ENCODE data around the gene HTRA1.

Gene HTRA1

DNA sequence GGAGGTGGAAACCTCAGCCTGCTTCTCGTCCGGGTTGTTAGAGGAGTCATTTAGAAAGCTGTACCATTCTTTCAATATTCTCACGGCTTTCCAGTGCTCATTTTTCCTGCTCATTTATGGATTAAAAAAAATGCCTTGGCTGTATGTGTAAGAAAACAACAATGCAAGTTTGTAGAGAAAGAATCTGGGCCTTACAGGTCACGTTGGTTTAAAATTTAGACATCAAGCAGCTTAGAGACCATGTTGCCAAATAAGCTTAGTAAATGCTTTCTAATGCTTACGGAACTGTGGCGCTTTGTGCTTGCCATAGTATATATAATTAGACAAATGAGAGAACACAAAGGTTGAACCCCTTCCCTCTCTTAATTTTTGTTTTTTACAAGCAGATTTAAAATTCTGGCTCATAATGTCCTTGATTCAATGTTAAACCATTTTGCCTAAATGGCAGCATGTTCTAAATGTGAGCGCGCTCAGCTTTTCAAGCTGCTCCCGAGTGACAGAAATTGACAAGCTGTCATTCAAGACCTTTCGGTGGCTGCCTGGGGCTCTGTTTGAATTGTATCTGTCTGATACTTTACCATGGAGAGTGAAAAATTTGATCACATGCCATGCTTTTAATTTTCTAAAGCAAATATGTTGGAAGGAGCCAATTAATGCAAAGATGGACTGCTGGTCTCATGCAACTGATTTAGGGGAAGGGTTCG is 5.8 kb upstream of the HTRA1 start:
- Histone ChIP-seq H3K4me2 (ENCODE audit: low read length) (no peak overlapping the region), H3K36me3 (ENCODE audit: insufficient read depth, low read length) (no peaks in the 10 kb centered on the region), H3K4me1 (ENCODE audit: control insufficient read depth, insufficient read depth, low read length) (peaks cover 19% of the 10 kb centered on the region), H3K27me3 (ENCODE audit: control insufficient read depth, insufficient read depth, low read length) (no peaks in the 10 kb centered on the region), H3K9me3 (replicated peaks; ENCODE audit: low read length) (no peaks in the 10 kb centered on the region), H3K9ac (ENCODE audit: low read depth, low read length) (no peak overlapping the region), H3K4me3 (ENCODE audit: low read length) (no peak overlapping the region)

DNA sequence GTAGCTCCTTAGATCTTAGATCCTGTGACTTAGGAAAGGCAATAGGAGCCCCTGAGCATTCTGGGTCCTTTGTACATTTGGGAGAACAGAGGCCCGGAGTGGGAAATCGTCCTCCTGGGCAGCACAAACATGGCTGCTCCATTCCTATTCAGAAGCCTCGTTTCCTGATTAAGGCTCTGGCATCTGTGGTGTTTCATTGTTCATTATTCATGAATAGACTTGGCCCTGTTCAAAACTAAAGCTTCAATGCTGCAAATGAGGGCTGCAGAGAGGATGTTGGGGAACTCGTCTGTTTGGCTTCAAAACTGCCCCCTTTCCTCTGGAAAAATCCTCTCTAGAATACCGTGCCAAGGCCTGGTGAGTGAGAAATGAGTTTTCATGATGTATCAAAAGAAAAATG is 3.4 kb upstream of the HTRA1 start:
- H3K4me2 ChIP-seq (ENCODE audit: low read length) = no peak overlapping the region
- no peaks in the 10 kb centered on the region for H3K27me3 ChIP-seq (ENCODE audit: control insufficient read depth, insufficient read depth, low read length)
- H3K4me1 ChIP-seq (ENCODE audit: control insufficient read depth, insufficient read depth, low read length) = peaks cover 16% of the 10 kb centered on the region
- H3K9ac ChIP-seq (ENCODE audit: low read depth, low read length) = no peak overlapping the region
- no peaks in the 10 kb centered on the region for H3K9me3 ChIP-seq (replicated peaks; ENCODE audit: low read length)
- no peaks in the 10 kb centered on the region for H3K36me3 ChIP-seq (ENCODE audit: insufficient read depth, low read length)
- no peak overlapping the region for H3K4me3 ChIP-seq (ENCODE audit: low read length)

DNA sequence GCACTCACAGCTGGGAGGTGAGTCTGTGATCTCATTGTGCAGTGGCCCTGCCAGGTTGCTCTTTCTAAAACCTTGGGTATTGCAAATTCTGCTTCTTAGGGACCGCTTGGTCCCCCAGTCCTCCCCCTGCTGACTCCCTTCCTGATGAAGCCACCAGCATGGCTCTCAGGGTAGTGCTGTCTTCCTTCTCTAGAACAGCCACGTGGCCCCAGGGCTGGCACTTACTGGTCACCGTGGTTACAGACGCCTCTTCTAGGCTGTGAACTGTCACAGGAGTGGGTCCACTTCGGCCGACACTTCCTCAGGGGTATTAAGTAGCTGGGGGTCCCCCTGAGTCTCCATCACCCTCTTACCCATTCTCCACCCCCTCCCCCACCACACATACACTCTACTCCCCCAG is 2.7 kb upstream of the HTRA1 start:
- no peak overlapping the region for H3K4me3 ChIP-seq (ENCODE audit: low read length)
- no peaks in the 10 kb centered on the region for H3K27me3 ChIP-seq (ENCODE audit: control insufficient read depth, insufficient read depth, low read length)
- no peak overlapping the region for H3K9ac ChIP-seq (ENCODE audit: low read depth, low read length)
- H3K4me1 ChIP-seq (ENCODE audit: control insufficient read depth, insufficient read depth, low read length) = peaks cover 21% of the 10 kb centered on the region
- H3K36me3 ChIP-seq (ENCODE audit: insufficient read depth, low read length) = peaks cover 8% of the 10 kb centered on the region
- H3K4me2 ChIP-seq (ENCODE audit: low read length) = no peak overlapping the region
- H3K9me3 ChIP-seq (replicated peaks; ENCODE audit: low read length) = no peaks in the 10 kb centered on the region

DNA sequence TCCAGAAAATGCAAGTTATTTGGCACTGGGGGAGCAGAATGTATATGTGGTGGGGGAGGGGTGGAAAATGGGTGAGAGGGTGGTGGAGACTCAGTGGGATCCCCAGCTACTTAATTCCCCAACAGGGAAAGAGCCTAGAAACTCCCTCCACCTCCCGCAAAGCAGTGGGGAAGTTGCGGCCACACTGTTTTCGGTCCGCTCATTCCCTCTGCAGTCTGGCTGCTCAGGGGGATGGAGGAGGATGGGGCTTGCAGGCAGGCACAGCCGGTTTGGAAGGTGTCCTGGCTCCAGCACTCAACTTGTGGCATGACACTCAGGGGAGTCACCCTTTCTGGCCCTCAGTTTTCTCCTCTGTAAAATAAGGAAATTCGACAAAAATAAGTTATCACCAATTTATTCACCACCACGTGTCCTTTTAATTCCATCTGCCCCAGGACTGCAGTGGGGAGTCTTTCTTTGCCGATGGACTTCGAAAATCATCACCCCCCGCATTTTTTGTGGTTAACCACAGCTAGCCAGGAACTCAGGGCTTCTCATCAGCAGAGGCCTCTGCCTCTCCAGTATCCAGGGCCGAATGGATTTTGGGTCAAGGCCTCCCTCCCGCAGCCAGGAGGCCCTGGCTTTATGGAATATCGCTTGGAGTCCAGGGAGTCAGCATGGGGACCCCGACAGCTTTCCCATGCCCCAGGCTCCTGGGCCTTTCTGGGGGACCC is 1.6 kb upstream of the HTRA1 start:
- Histone ChIP-seq H3K9me3 (replicated peaks; ENCODE audit: low read length) (no peaks in the 10 kb centered on the region), H3K4me2 (ENCODE audit: low read length) (peak overlapping the region; percentile 97), H3K4me1 (ENCODE audit: control insufficient read depth, insufficient read depth, low read length) (peaks cover 32% of the 10 kb centered on the region), H3K4me3 (ENCODE audit: low read length) (no peak overlapping the region), H3K9ac (ENCODE audit: low read depth, low read length) (no peak overlapping the region), H3K36me3 (ENCODE audit: insufficient read depth, low read length) (peaks cover 16% of the 10 kb centered on the region), H3K27me3 (ENCODE audit: control insufficient read depth, insufficient read depth, low read length) (no peaks in the 10 kb centered on the region)

DNA sequence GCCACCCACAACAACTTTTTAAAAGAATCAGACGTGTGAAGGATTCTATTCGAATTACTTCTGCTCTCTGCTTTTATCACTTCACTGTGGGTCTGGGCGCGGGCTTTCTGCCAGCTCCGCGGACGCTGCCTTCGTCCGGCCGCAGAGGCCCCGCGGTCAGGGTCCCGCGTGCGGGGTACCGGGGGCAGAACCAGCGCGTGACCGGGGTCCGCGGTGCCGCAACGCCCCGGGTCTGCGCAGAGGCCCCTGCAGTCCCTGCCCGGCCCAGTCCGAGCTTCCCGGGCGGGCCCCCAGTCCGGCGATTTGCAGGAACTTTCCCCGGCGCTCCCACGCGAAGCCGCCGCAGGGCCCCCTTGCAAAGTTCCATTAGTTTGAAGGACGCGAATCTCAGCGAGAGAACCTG is 461 bp upstream of the HTRA1 start:
- peak overlapping the region; percentile 85 for H3K9ac ChIP-seq (ENCODE audit: low read depth, low read length)
- H3K9me3 ChIP-seq (replicated peaks; ENCODE audit: low read length) = no peaks in the 10 kb centered on the region
- peak overlapping the region; percentile 80 for H3K4me3 ChIP-seq (ENCODE audit: low read length)
- no peaks in the 10 kb centered on the region for H3K27me3 ChIP-seq (ENCODE audit: control insufficient read depth, insufficient read depth, low read length)
- H3K4me2 ChIP-seq (ENCODE audit: low read length) = peak overlapping the region; percentile 97
- peaks cover 27% of the 10 kb centered on the region for H3K36me3 ChIP-seq (ENCODE audit: insufficient read depth, low read length)
- H3K4me1 ChIP-seq (ENCODE audit: control insufficient read depth, insufficient read depth, low read length) = peaks cover 36% of the 10 kb centered on the region

DNA sequence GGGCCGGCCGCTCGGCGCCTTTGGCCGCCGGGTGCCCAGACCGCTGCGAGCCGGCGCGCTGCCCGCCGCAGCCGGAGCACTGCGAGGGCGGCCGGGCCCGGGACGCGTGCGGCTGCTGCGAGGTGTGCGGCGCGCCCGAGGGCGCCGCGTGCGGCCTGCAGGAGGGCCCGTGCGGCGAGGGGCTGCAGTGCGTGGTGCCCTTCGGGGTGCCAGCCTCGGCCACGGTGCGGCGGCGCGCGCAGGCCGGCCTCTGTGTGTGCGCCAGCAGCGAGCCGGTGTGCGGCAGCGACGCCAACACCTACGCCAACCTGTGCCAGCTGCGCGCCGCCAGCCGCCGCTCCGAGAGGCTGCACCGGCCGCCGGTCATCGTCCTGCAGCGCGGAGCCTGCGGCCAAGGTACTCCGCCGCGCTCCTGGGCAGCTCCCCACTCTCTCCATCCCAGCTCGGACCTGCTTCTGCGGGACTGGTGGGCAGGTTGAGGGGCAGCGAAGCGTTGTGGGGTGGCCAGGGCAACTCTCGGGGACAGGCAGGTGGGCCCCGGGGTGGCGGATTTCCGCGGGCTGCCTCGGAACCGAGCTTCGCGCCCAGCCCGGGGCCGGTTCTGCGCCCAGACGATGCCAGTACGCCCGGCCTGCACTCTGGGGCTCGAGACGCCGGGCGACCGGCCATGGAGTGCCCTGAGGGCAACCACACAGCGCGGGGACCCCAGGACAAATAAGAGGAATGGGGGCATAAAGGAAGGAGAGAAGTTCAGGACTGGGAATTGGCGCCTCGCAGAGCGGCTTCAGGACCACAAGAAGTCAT is 578 bp downstream of the HTRA1 start:
- Histone ChIP-seq H3K4me2 (ENCODE audit: low read length) (peak overlapping the region; percentile 97), H3K9me3 (replicated peaks; ENCODE audit: low read length) (no peaks in the 10 kb centered on the region), H3K4me1 (ENCODE audit: control insufficient read depth, insufficient read depth, low read length) (peaks cover 36% of the 10 kb centered on the region), H3K9ac (ENCODE audit: low read depth, low read length) (peak overlapping the region; percentile 85), H3K27me3 (ENCODE audit: control insufficient read depth, insufficient read depth, low read length) (no peaks in the 10 kb centered on the region), H3K36me3 (ENCODE audit: insufficient read depth, low read length) (peaks cover 30% of the 10 kb centered on the region), H3K4me3 (ENCODE audit: low read length) (peak overlapping the region; percentile 80)

DNA sequence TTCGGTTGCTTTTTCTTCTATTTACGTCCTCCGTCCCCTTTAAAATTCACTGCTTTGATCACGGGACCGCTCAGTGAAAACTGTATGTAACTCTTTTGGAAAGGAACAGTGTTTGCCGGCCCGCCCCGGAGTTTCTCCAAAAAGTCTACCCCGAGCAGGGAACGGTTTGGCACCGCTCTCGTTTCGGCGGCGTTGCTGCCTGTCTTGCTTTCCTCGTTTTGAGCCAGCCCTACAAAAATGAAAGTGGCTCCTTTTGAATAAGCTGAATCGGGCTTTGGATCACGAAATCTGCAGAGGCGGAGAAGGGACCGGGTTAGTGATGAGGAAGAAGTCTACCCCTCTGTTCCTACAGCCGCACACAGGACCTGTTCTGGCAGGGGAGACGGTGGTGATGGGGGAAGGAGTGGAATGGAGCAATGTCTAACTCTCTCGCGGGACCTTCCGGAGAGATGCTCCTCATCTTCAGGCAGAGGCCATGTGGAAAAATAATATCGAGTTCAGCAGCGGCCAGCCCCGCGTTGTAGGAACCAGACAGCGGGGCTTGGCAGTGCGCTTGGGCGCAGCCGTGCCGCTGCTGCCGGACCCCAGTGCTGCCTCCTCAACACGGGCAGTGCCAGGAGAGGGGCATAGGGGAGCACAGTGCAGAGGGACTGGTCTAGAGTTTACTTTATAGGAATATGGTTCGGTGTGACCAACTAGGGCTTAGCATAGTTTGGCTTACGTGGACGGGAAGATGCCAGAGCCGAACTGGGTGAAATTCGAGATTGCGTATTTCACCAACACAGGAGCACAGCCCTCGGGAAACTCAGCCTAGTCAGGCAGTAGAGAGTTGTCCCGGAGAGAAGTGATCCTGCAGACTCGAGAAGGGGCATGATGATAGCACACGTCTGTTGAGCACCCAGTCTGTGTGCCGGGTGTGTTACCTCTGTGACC is 1.4 kb downstream of the HTRA1 start:
- peaks cover 41% of the 10 kb centered on the region for H3K4me1 ChIP-seq (ENCODE audit: control insufficient read depth, insufficient read depth, low read length)
- H3K9me3 ChIP-seq (replicated peaks; ENCODE audit: low read length) = no peaks in the 10 kb centered on the region
- H3K4me3 ChIP-seq (ENCODE audit: low read length) = peak overlapping the region; percentile 80
- no peaks in the 10 kb centered on the region for H3K27me3 ChIP-seq (ENCODE audit: control insufficient read depth, insufficient read depth, low read length)
- peak overlapping the region; percentile 85 for H3K9ac ChIP-seq (ENCODE audit: low read depth, low read length)
- peak overlapping the region; percentile 97 for H3K4me2 ChIP-seq (ENCODE audit: low read length)
- peaks cover 36% of the 10 kb centered on the region for H3K36me3 ChIP-seq (ENCODE audit: insufficient read depth, low read length)

DNA sequence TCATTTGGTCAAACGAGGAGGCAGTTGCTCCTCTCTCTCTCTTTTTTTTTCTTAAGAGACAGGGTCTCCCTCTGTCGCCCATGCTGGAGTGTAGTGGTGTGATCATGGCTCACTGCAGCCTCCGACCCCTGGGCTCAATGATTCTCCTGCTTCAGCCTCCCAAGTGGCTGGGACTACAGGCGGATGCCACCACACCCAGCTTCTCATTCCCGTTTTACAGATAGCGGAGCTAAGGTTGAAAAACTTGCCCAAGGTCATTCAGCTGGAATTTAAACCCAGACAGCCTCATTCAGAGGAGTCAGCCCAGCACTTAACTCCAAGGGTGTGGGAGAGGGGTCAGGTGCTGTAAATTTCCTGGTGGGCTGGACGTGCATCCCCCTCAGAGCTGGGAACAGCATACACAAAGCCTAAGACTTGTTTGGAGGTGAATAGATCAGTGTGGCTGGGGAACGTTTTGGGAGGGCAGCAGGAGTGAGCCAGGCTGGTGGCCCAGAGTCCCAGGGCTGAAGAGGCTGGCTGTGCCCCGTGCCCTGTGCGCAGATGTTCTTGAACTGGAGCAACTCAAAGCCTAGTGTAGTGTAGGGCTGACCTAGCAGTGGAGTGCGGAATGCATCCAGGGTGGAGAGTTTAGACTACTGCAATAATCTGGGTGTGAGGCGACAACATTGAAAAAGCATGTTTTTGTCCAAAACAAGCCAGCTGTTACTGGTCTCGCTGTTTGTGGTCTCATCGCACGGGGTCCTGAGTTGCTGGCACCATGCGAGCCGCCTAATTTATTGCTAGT is 2.3 kb downstream of the HTRA1 start:
- Histone ChIP-seq H3K9me3 (replicated peaks; ENCODE audit: low read length) (no peaks in the 10 kb centered on the region), H3K27me3 (ENCODE audit: control insufficient read depth, insufficient read depth, low read length) (no peaks in the 10 kb centered on the region), H3K4me1 (ENCODE audit: control insufficient read depth, insufficient read depth, low read length) (peaks cover 49% of the 10 kb centered on the region), H3K9ac (ENCODE audit: low read depth, low read length) (peak overlapping the region; percentile 85), H3K36me3 (ENCODE audit: insufficient read depth, low read length) (peaks cover 41% of the 10 kb centered on the region), H3K4me3 (ENCODE audit: low read length) (peak overlapping the region; percentile 80), H3K4me2 (ENCODE audit: low read length) (peak overlapping the region; percentile 97)

DNA sequence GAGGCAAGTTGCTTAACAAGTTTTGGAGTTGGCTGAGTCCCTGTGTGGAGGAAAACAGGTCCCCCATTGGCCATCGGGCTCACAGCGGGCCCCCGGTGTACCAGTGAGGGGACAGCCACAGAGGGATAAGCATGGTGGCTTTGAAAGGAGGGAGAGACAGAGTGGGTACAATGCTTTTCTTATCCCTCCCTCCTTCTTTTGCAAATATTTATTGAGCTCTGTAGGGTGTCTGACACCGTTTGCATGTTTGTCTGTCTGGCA is 2.8 kb downstream of the HTRA1 start:
- Histone ChIP-seq H3K4me1 (ENCODE audit: control insufficient read depth, insufficient read depth, low read length) (peaks cover 52% of the 10 kb centered on the region), H3K27me3 (ENCODE audit: control insufficient read depth, insufficient read depth, low read length) (no peaks in the 10 kb centered on the region), H3K9me3 (replicated peaks; ENCODE audit: low read length) (no peaks in the 10 kb centered on the region), H3K4me2 (ENCODE audit: low read length) (peak overlapping the region; percentile 97), H3K36me3 (ENCODE audit: insufficient read depth, low read length) (peaks cover 41% of the 10 kb centered on the region), H3K4me3 (ENCODE audit: low read length) (peak overlapping the region; percentile 80), H3K9ac (ENCODE audit: low read depth, low read length) (peak overlapping the region; percentile 85)

DNA sequence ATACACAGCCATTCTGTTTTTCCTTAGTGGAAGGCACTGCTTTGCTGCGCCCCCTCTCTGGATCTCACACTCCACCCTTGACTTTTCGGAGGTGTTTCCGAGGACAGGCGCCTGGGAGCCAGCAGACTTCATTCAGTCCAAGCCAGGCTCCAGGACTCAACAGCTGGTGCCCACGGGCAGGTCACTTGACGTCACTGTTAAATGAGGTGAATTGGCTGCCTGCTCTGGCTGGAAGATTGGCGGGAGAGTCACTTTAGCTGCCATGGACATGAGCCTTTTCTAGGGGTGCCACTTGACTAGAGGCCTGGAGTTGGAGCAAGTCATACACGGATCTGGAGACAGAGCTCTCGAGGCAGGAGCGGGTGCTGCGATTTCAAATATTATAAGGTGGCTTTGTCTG is 3.2 kb downstream of the HTRA1 start:
- Histone ChIP-seq H3K36me3 (ENCODE audit: insufficient read depth, low read length) (peaks cover 41% of the 10 kb centered on the region), H3K4me2 (ENCODE audit: low read length) (peak overlapping the region; percentile 97), H3K9me3 (replicated peaks; ENCODE audit: low read length) (no peaks in the 10 kb centered on the region), H3K27me3 (ENCODE audit: control insufficient read depth, insufficient read depth, low read length) (no peaks in the 10 kb centered on the region), H3K4me1 (ENCODE audit: control insufficient read depth, insufficient read depth, low read length) (peaks cover 53% of the 10 kb centered on the region), H3K4me3 (ENCODE audit: low read length) (peak overlapping the region; percentile 80), H3K9ac (ENCODE audit: low read depth, low read length) (peak overlapping the region; percentile 85)
